ENCODE results near the gene FYB2.

- TF ChIP-seq CTCF (IDR thresholded peaks at IDR 0.05; ENCODE audit: low read depth, low read length) (no peak), POLR2A (IDR thresholded peaks at IDR 0.05; ENCODE audit: extremely low read depth, insufficient read length) (no peak), MYC (IDR thresholded peaks at IDR 0.05; ENCODE audit: low read depth, low read length) (no peak)
Measured at GRCh38 chr1:56814205-56814604, 5.0 kb downstream of the FYB2 start.
